Activated naive CD8-positive, alpha-beta T cell treated with anti-CD3 and anti-CD28 coated beads, Interleukin-2, amount 10 ng/mL, durations not matched to agents 7 days and 5 days (primary cell): ENCODE results near the gene VPS35L. TPM values are rescaled to one million over a fixed set of nuclear protein-coding genes. Genes with fewer than 3 reads are reported as not detected.
A peak's percentile ranks its signal among the peaks of the same experiment; 100 is the strongest.

Experiments used
- ATAC-seq: fragments of 150-1000 bp; cut with Tn5 transposase; one replicate; pipeline ENCODE4 v1.10.0; 2021; ENCODE audit warnings: low read depth, moderate library complexity
- POLR2A ChIA-PET: fragments of 350-600 bp; sonication (Branson Sonifier 250); formaldehyde crosslinking; loops from one replicate; lab custom pipeline; 2021; ENCODE audit warnings: antibody characterized with exemption; lab: Charles Lee
- DNase-seq: peaks from one replicate; pipeline ENCODE4 v3.0.0; 2021
- H3K27ac Mint-ChIP-seq: one replicate; pipeline ENCODE4 v1.8.0; 2022; ENCODE audit warnings: mild to moderate bottlenecking, mixed read lengths
- H3K27me3 Mint-ChIP-seq: one replicate; pipeline ENCODE4 v1.8.0; 2022; ENCODE audit warnings: mild to moderate bottlenecking, moderate library complexity, mixed read lengths
- H3K36me3 Mint-ChIP-seq: one replicate; pipeline ENCODE4 v1.8.0; 2021; ENCODE audit warnings: mild to moderate bottlenecking, mixed read lengths
- H3K4me1 Mint-ChIP-seq: one replicate; pipeline ENCODE4 v1.8.0; 2021; ENCODE audit warnings: mixed read lengths
- H3K4me3 Mint-ChIP-seq: one replicate; pipeline ENCODE4 v1.8.0; 2022; ENCODE audit warnings: mild to moderate bottlenecking, moderate library complexity, mixed read lengths
- H3K9me3 Mint-ChIP-seq: one replicate; pipeline ENCODE4 v1.8.0; 2021; ENCODE audit warnings: mixed read lengths
- total RNA-seq, 2 experiments: library from RNA; stranded (reverse); gene quantifications; one replicate each; pipeline ENCODE4 v1.2.3, GENCODE V29; 2021

The VPS35L gene
- total RNA-seq, 2 experiments from 2014 or later, result 50.2 to 55.6 TPM

- H3K4me3 Mint-ChIP-seq, result no peak overlapping the region
- peaks cover 28% of the 10 kb centered on the region for H3K36me3 Mint-ChIP-seq
- no peak overlapping the region for H3K27ac Mint-ChIP-seq
- peaks cover 2% of the 10 kb centered on the region for H3K4me1 Mint-ChIP-seq
- no peaks in the 10 kb centered on the region for H3K27me3 Mint-ChIP-seq
- no peaks in the 10 kb centered on the region for H3K9me3 Mint-ChIP-seq
- POLR2A ChIA-PET, result no interaction called here
- no peak for DNase-seq
- ATAC-seq, result no peak
Observed at GRCh38 chr16:19610200-19610599, 54.7 kb downstream of the VPS35L start.

GRCh38 chr16:19613834-19614233 lies 58.3 kb downstream of the VPS35L start:
- H3K27me3 Mint-ChIP-seq, result no peaks in the 10 kb centered on the region
- DNase-seq, result no peak
- H3K4me1 Mint-ChIP-seq, result peaks cover 2% of the 10 kb centered on the region
- H3K4me3 Mint-ChIP-seq, result no peak overlapping the region
- ATAC-seq, result no peak
- H3K9me3 Mint-ChIP-seq, result no peaks in the 10 kb centered on the region
- POLR2A ChIA-PET, result no interaction called here
- peaks cover 10% of the 10 kb centered on the region for H3K36me3 Mint-ChIP-seq
- H3K27ac Mint-ChIP-seq, result no peak overlapping the region

- DNase-seq, result no peak
- no peak overlapping the region for H3K4me3 Mint-ChIP-seq
- no peaks in the 10 kb centered on the region for H3K9me3 Mint-ChIP-seq
- no peaks in the 10 kb centered on the region for H3K4me1 Mint-ChIP-seq
- no peak for ATAC-seq
- H3K27ac Mint-ChIP-seq, result no peak overlapping the region
- peaks cover 6% of the 10 kb centered on the region for H3K36me3 Mint-ChIP-seq
- H3K27me3 Mint-ChIP-seq, result no peaks in the 10 kb centered on the region
- POLR2A ChIA-PET, result no interaction called here
Observed at GRCh38 chr16:19616241-19616640, 60.7 kb downstream of the VPS35L start.

GRCh38 chr16:19618876-19619275 lies 63.4 kb downstream of the VPS35L start:
- Mint-ChIP-seq H3K4me1 (no peaks in the 10 kb centered on the region), H3K9me3 (no peaks in the 10 kb centered on the region)
- no peak for ATAC-seq

GRCh38 chr16:19621445-19621844 lies 65.9 kb downstream of the VPS35L start:
- Mint-ChIP-seq H3K36me3 (peaks cover 3% of the 10 kb centered on the region), H3K4me1 (no peaks in the 10 kb centered on the region), H3K27ac (no peak overlapping the region), H3K4me3 (no peak overlapping the region), H3K9me3 (no peaks in the 10 kb centered on the region), H3K27me3 (no peaks in the 10 kb centered on the region)
- DNase-seq (no peak), ATAC-seq (no peak)
- POLR2A ChIA-PET, result no interaction called here

More at GRCh38 chr16:19618876-19619275, 63.4 kb downstream of the VPS35L start:
- H3K27ac Mint-ChIP-seq, result no peak overlapping the region
- no peak for DNase-seq
- POLR2A ChIA-PET, result no interaction called here
- H3K4me3 Mint-ChIP-seq, result no peak overlapping the region
- no peaks in the 10 kb centered on the region for H3K27me3 Mint-ChIP-seq
- H3K36me3 Mint-ChIP-seq, result no peaks in the 10 kb centered on the region

GRCh38 chr16:19625039-19625438 lies 69.5 kb downstream of the VPS35L start:
- H3K4me3 Mint-ChIP-seq, result no peak overlapping the region
- H3K27me3 Mint-ChIP-seq, result no peaks in the 10 kb centered on the region
- no peaks in the 10 kb centered on the region for H3K9me3 Mint-ChIP-seq
- peaks cover 16% of the 10 kb centered on the region for H3K36me3 Mint-ChIP-seq
- ATAC-seq, result no peak
- DNase-seq, result no peak
- H3K27ac Mint-ChIP-seq, result no peak overlapping the region
- no peaks in the 10 kb centered on the region for H3K4me1 Mint-ChIP-seq
- POLR2A ChIA-PET, result no interaction called here

- no peak for ATAC-seq
- Mint-ChIP-seq H3K27ac (no peak overlapping the region), H3K27me3 (no peaks in the 10 kb centered on the region), H3K36me3 (peaks cover 30% of the 10 kb centered on the region), H3K9me3 (no peaks in the 10 kb centered on the region), H3K4me3 (no peak overlapping the region), H3K4me1 (peaks cover 9% of the 10 kb centered on the region)
- DNase-seq, result no peak
- POLR2A ChIA-PET, result no interaction called here
Observed at GRCh38 chr16:19636436-19637267, 81.1 kb downstream of the VPS35L start.

- no peaks in the 10 kb centered on the region for H3K9me3 Mint-ChIP-seq
- ATAC-seq (peak; percentile 81), DNase-seq (no peak)
- no peak overlapping the region for H3K4me3 Mint-ChIP-seq
- no peak overlapping the region for H3K27ac Mint-ChIP-seq
- peaks cover 23% of the 10 kb centered on the region for H3K36me3 Mint-ChIP-seq
- peaks cover 9% of the 10 kb centered on the region for H3K4me1 Mint-ChIP-seq
- H3K27me3 Mint-ChIP-seq, result no peaks in the 10 kb centered on the region
- POLR2A ChIA-PET, result no interaction called here
Observed at GRCh38 chr16:19639986-19640421, 84.5 kb downstream of the VPS35L start.

GRCh38 chr16:19642501-19642900 lies 87.0 kb downstream of the VPS35L start:
- Mint-ChIP-seq H3K27me3 (no peaks in the 10 kb centered on the region), H3K36me3 (peaks cover 20% of the 10 kb centered on the region), H3K27ac (no peak overlapping the region), H3K4me1 (peaks cover 9% of the 10 kb centered on the region), H3K4me3 (no peak overlapping the region), H3K9me3 (no peaks in the 10 kb centered on the region)
- DNase-seq (no peak), ATAC-seq (no peak)
- POLR2A ChIA-PET, result no interaction called here

- H3K36me3 Mint-ChIP-seq, result peaks cover 12% of the 10 kb centered on the region
- no peaks in the 10 kb centered on the region for H3K9me3 Mint-ChIP-seq
- POLR2A ChIA-PET, result no interaction called here
- H3K27ac Mint-ChIP-seq, result no peak overlapping the region
- no peak for DNase-seq
- ATAC-seq, result no peak
- H3K4me3 Mint-ChIP-seq, result no peak overlapping the region
- H3K4me1 Mint-ChIP-seq, result peaks cover 7% of the 10 kb centered on the region
- no peaks in the 10 kb centered on the region for H3K27me3 Mint-ChIP-seq
Observed at GRCh38 chr16:19644877-19645276, 89.4 kb downstream of the VPS35L start.

GRCh38 chr16:19645557-19645981 lies 90.1 kb downstream of the VPS35L start:
- H3K36me3 Mint-ChIP-seq, result peaks cover 9% of the 10 kb centered on the region
- H3K9me3 Mint-ChIP-seq, result no peaks in the 10 kb centered on the region
- H3K4me1 Mint-ChIP-seq, result peaks cover 2% of the 10 kb centered on the region
- POLR2A ChIA-PET, result no interaction called here
- H3K4me3 Mint-ChIP-seq, result no peak overlapping the region
- H3K27me3 Mint-ChIP-seq, result no peaks in the 10 kb centered on the region
- DNase-seq (no peak), ATAC-seq (no peak)
- H3K27ac Mint-ChIP-seq, result no peak overlapping the region

- DNase-seq (no peak), ATAC-seq (no peak)
- Mint-ChIP-seq H3K9me3 (no peaks in the 10 kb centered on the region), H3K4me1 (no peaks in the 10 kb centered on the region), H3K36me3 (peaks cover 12% of the 10 kb centered on the region), H3K27me3 (no peaks in the 10 kb centered on the region), H3K4me3 (no peak overlapping the region), H3K27ac (no peak overlapping the region)
- POLR2A ChIA-PET, result no interaction called here
Observed at GRCh38 chr16:19649980-19650379, 94.5 kb downstream of the VPS35L start.

- H3K27ac Mint-ChIP-seq, result no peak overlapping the region
- ATAC-seq, result no peak
Observed at GRCh38 chr16:19654147-19654546, 98.6 kb downstream of the VPS35L start.

GRCh38 chr16:19655242-19655777 lies 99.8 kb downstream of the VPS35L start:
- Mint-ChIP-seq H3K4me1 (no peaks in the 10 kb centered on the region), H3K36me3 (peaks cover 21% of the 10 kb centered on the region), H3K4me3 (no peak overlapping the region), H3K27me3 (no peaks in the 10 kb centered on the region), H3K27ac (no peak overlapping the region), H3K9me3 (no peaks in the 10 kb centered on the region)
- POLR2A ChIA-PET, result no interaction called here
- no peak for DNase-seq
- no peak for ATAC-seq

More at GRCh38 chr16:19654147-19654546, 98.6 kb downstream of the VPS35L start:
- POLR2A ChIA-PET, result no interaction called here
- no peaks in the 10 kb centered on the region for H3K9me3 Mint-ChIP-seq
- peaks cover 20% of the 10 kb centered on the region for H3K36me3 Mint-ChIP-seq
- DNase-seq, result no peak
- H3K27me3 Mint-ChIP-seq, result no peaks in the 10 kb centered on the region
- no peaks in the 10 kb centered on the region for H3K4me1 Mint-ChIP-seq
- no peak overlapping the region for H3K4me3 Mint-ChIP-seq
